ENCODE results near the gene KCNQ4. TPM values are rescaled to one million over a fixed set of nuclear protein-coding genes. Genes with fewer than 3 reads are reported as not detected.

The KCNQ4 gene
- polyA plus RNA-seq, 2 of the 4 experiments (the other 2 are of a cell fraction) = 0.08 to 0.17 TPM

- DNase-seq (ENCODE audit: low read depth in 1 of 2, low spot score in 1 of 2) (no peak), ATAC-seq (no peak), FAIRE-seq (no peak)
- H3K9me3 ChIP-seq = no peaks in the 10 kb centered on the region
- 95% methylated on average over 9 of the region's 9 CpGs for WGBS (ENCODE audit: missing lambda C conversion rate)
- no peak overlapping the region for H3K4me3 ChIP-seq
- no peaks in the 10 kb centered on the region for H3K4me1 ChIP-seq
- no peak overlapping the region for H3K27ac ChIP-seq
- POLR2A ChIA-PET = no interaction called here
- no peak overlapping the region for H3K4me2 ChIP-seq
- CTCF ChIA-PET = interaction anchor here (1.0 to 2.6 kb wide), 3 partner anchors 9 to 31 kb away, joined by 4 to 20 read pairs (median 4); no protein-coding TSS in a partner anchor
- no peak for TF ChIP-seq CHD2 (IDR thresholded peaks at IDR 0.05; ENCODE audit: low read length, partially characterized antibody)
- no peak for TF ChIP-seq CEBPB (IDR thresholded peaks at IDR 0.05)
- no peak for TF ChIP-seq BHLHE40 (IDR thresholded peaks at IDR 0.05; ENCODE audit: low read depth, low read length)
- no peak for TF ChIP-seq CBX2 (IDR thresholded peaks at IDR 0.05; ENCODE audit: borderline replicate concordance, low read depth)
- TF ChIP-seq REST (IDR thresholded peaks at IDR 0.05) = no peak
- no peak for TF ChIP-seq ZC3H11A (IDR thresholded peaks at IDR 0.05)
- no peak for TF ChIP-seq RNF2 (IDR thresholded peaks at IDR 0.05; ENCODE audit: borderline replicate concordance, low read depth)
- TF ChIP-seq CBX8 (IDR thresholded peaks at IDR 0.05) = no peak
- no peak for TF ChIP-seq MYC (IDR thresholded peaks at IDR 0.05; ENCODE audit: borderline replicate concordance, low read length)
- TF ChIP-seq CHD4 (IDR thresholded peaks at IDR 0.05; ENCODE audit: borderline replicate concordance) = no peak
- TF ChIP-seq KDM5A (IDR thresholded peaks at IDR 0.05) = no peak
These were observed 19.6 kb upstream of the KCNQ4 start for GRCh38 chr1:40763742-40764532.

- no peak for FAIRE-seq
- H3K4me2 ChIP-seq = no peak overlapping the region
- H3K4me1 ChIP-seq = no peaks in the 10 kb centered on the region
- ChIA-PET CTCF (interaction anchor here (1.0 to 2.6 kb wide), 5 partner anchors 8 to 50 kb away, joined by 3 to 20 read pairs (median 4); no protein-coding TSS in a partner anchor), POLR2A (no interaction called here)
- no peak for ATAC-seq
- no peak overlapping the region for H3K27ac ChIP-seq
- H3K4me3 ChIP-seq = no peak overlapping the region
- 97% methylated on average over 2 of the region's 2 CpGs for WGBS (ENCODE audit: missing lambda C conversion rate)
- no peak for DNase-seq (ENCODE audit: low read depth in 1 of 2, low spot score in 1 of 2)
- TF ChIP-seq MAZ (IDR thresholded peaks at IDR 0.05; ENCODE audit: borderline replicate concordance, low read depth, low read length) (no peak), USF2 (IDR thresholded peaks at IDR 0.05) (no peak), JUNB (IDR thresholded peaks at IDR 0.05) (no peak), HES2 (IDR thresholded peaks at IDR 0.05) (no peak), CTCF (IDR thresholded peaks at IDR 0.05) (no peak), HOXB13 (CRISPR knock-in tag; IDR thresholded peaks at IDR 0.05; ENCODE audit: low read depth) (no peak)
- H3K9me3 ChIP-seq = no peaks in the 10 kb centered on the region
These were observed 18.6 kb upstream of the KCNQ4 start for GRCh38 chr1:40764981-40765380.
